Tongue (tissue), 2 donors: ENCODE data around the gene GNB1. TPM values are rescaled to one million over a fixed set of nuclear protein-coding genes. Genes with fewer than 3 reads are reported as not detected.
A peak's percentile ranks its signal among the peaks of the same experiment; 100 is the strongest.

Experiments used
- DNase-seq: peaks from one replicate; pipeline ENCODE4 v3.0.0-alpha.2; 2015
- total RNA-seq: library from RNA; depleted of rRNA; stranded (reverse); fragments of >200 nt; gene quantifications from one replicate; pipeline ENCODE4 v1.2.3, GENCODE V29; 2014

The GNB1 gene
- total RNA-seq, 1 donor from 2014 or later = 92.3 TPM

GRCh38 chr1:1910033-1910465 lies 19.2 kb upstream of the GNB1 start:
- no peak for DNase-seq

- no peak for DNase-seq
Observed at GRCh38 chr1:1908506-1908791, 17.6 kb upstream of the GNB1 start.

GRCh38 chr1:1907098-1907736 lies 16.3 kb upstream of the GNB1 start:
- DNase-seq = no peak

- DNase-seq = peak; percentile 88
Observed at GRCh38 chr1:1906185-1907097, 15.6 kb upstream of the GNB1 start.

- DNase-seq = no peak
Observed at GRCh38 chr1:1903224-1903623, 12.3 kb upstream of the GNB1 start.

- DNase-seq = no peak
Observed at GRCh38 chr1:1901641-1902294, 10.9 kb upstream of the GNB1 start.

- DNase-seq = no peak
Observed at GRCh38 chr1:1900883-1901640, 10.2 kb upstream of the GNB1 start.

GRCh38 chr1:1899967-1900327 lies 9.1 kb upstream of the GNB1 start:
- no peak for DNase-seq

GRCh38 chr1:1899266-1899966 lies 8.5 kb upstream of the GNB1 start:
- DNase-seq = no peak

GRCh38 chr1:1898246-1898933 lies 7.5 kb upstream of the GNB1 start:
- no peak for DNase-seq

- no peak for DNase-seq
Observed at GRCh38 chr1:1895456-1896336, 4.8 kb upstream of the GNB1 start.

- no peak for DNase-seq
Observed at GRCh38 chr1:1895060-1895418, 4.2 kb upstream of the GNB1 start.

GRCh38 chr1:1894354-1895059 lies 3.6 kb upstream of the GNB1 start:
- DNase-seq = no peak

- DNase-seq = no peak
Observed at GRCh38 chr1:1893997-1894353, 3.1 kb upstream of the GNB1 start.

GRCh38 chr1:1893291-1893985 lies 2.6 kb upstream of the GNB1 start:
- DNase-seq = no peak

- no peak for DNase-seq
Observed at GRCh38 chr1:1892763-1893120, 1.9 kb upstream of the GNB1 start.

GRCh38 chr1:1892079-1892762 lies 1.3 kb upstream of the GNB1 start:
- DNase-seq = no peak

- peak; percentile 80 for DNase-seq
Observed at GRCh38 chr1:1891349-1892078, 627 bp upstream of the GNB1 start.
